Tibial nerve (tissue), 4 donors: ENCODE measurements around the gene BICRAL.

ENCODE experiments used
- EP300 ChIP-seq, 2 donors: sonication (generic); formaldehyde crosslinking; IDR thresholded peaks; one replicate each; pipeline ENCODE4 v1.6.1; 2017; ENCODE audit warnings: antibody characterized with exemption in 2 of 2, mild to moderate bottlenecking in 1 of 2
- TF ChIP-seq, protein P1 (sequence below), 5 experiments: fragments of 200-600 bp in 3 of 5; fragments of 450-650 bp in 2 of 5; sonication (generic) in 3 of 5; IDR thresholded peaks; one replicate each; pipeline ENCODE4 v1.5.1; 2016 to 2019; ENCODE audit warnings: antibody characterized with exemption in 5 of 5, mild to moderate bottlenecking in 3 of 5, moderate library complexity in 2 of 5

DNA sequence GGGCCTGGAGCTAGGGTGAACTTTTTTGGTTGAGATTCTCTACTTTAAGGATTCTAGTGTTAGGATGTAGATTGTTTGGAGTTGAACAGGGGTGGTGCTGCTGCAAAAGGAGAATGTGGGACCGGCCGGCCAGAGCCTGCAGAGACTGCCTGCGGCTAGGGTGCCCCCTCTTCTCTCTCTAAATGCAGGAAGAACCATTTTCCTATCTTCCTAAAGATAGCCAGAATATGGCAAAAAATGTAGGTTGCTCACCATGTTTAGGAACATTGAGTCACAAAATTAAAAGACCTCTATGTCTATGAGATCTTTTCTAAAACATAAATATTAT lies 39.5 kb downstream of the BICRAL start:
- no peak for TF ChIP-seq EP300 (IDR thresholded peaks at IDR 0.05)
- TF ChIP-seq, protein P1, sequence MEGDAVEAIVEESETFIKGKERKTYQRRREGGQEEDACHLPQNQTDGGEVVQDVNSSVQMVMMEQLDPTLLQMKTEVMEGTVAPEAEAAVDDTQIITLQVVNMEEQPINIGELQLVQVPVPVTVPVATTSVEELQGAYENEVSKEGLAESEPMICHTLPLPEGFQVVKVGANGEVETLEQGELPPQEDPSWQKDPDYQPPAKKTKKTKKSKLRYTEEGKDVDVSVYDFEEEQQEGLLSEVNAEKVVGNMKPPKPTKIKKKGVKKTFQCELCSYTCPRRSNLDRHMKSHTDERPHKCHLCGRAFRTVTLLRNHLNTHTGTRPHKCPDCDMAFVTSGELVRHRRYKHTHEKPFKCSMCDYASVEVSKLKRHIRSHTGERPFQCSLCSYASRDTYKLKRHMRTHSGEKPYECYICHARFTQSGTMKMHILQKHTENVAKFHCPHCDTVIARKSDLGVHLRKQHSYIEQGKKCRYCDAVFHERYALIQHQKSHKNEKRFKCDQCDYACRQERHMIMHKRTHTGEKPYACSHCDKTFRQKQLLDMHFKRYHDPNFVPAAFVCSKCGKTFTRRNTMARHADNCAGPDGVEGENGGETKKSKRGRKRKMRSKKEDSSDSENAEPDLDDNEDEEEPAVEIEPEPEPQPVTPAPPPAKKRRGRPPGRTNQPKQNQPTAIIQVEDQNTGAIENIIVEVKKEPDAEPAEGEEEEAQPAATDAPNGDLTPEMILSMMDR (IDR thresholded peaks at IDR 0.05) = no peak
